GM21723 (cell line): ENCODE results near the gene SERPINA10.

ENCODE experiments used
- ATAC-seq: cut with Tn5 transposase; IDR thresholded peaks from one replicate; pipeline ENCODE4 v1.9.1; 2021; ENCODE audit warnings: mild to moderate bottlenecking, moderate library complexity; ENCODE audit not compliant: unreplicated experiment

The SERPINA10 gene, protein sequence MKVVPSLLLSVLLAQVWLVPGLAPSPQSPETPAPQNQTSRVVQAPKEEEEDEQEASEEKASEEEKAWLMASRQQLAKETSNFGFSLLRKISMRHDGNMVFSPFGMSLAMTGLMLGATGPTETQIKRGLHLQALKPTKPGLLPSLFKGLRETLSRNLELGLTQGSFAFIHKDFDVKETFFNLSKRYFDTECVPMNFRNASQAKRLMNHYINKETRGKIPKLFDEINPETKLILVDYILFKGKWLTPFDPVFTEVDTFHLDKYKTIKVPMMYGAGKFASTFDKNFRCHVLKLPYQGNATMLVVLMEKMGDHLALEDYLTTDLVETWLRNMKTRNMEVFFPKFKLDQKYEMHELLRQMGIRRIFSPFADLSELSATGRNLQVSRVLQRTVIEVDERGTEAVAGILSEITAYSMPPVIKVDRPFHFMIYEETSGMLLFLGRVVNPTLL

DNA sequence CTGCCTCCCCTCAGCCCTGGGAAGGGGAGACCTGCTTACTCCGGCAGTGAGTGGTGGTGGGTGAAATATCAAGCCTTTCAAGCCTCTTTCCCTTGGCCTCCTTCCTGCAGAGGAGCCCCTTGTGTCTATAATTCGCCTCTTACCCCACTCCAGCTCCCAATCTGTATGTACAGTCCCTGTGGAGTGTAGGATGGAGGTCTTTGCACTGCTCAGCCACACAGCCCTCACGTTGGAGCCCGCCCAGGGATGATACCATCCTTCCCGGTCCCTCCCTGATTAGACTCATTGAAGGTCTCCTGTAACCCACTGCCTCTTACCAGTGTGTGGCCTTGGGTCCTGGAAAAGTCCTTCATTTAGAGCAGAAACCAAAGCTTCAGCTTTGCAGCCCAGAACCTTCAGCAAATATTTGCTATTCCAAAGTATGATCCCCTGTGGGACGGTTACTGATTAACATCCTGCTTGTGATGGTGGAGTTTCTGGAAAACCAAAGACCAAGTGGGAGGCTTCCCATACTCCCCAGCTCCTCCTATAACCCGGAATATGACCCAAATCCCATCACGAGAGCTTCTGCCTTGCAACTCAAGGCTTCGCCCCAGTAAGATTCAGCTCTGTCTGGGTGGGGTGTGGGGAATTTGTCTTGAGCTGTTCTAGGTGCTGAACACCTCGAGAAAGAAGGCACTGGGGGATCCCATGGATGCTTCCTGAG, at the start of gene SERPINA10:
SERPINA10 (minus strand) TSS at position 397 of the 706 bp plus-strand sequence. CDS start 2,675 bp downstream, outside the sequence.
- no peak for ATAC-seq

DNA sequence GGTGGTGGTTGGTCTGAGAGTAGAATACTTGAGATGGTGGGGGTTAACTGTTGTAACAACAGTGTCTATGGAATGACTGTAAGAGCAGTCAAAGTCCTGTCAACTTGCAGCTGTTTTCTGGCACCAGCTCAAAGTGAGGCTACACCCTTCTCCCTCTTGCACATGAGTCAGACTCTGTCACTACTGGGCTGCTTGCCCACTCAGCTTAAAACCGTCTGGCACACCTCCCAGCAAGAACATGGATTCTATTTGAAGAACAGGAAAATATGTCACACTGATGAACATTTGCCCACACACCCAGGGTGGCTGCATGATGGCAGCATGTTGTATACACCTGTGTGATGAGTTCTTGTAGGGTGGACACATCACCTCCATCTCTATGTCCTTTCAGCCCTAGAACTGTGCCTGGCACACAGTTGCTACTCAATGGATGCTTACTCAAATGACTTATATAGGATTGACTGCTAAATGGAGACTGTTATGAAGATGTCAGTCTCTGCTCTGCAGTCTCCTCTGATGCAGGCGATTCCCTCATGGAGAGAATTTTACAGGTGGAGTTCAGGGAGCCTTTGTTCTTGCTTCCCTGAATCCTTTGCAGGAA, 49.4 kb upstream of the SERPINA10 start:
- ATAC-seq: no peak

DNA sequence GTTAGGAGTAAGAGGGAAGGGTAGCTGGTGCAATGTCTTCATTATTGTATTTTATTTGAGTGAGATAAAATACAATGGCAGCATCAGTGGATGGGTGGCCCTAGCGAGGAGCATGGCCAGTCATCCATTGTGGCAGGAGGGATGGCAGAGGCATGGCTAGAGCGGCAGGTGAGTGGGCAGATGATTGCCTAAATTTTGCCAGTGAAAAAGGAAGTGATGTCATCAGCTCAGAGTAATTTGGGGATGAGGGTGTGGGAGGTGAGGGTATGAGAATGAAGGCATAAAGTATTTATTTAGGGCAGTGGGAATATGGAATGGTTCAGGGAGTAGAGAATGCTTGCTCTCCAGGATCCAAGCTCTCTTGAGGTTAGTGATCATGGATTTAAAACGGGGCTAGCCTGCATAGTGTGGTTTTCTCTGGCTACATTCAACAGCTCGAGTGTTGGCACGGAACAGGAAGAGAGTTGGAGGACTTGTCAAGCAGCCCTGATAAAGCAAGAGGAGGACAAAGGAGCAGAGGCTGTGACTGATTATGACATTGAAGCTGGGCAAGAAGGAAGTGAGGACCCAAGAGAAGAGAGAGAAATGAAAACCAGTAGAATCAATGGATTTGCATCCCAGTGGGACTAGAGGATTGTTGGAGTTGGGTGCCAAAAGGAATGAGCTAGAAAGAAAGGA, 48.7 kb upstream of the SERPINA10 start:
- ATAC-seq: no peak

DNA sequence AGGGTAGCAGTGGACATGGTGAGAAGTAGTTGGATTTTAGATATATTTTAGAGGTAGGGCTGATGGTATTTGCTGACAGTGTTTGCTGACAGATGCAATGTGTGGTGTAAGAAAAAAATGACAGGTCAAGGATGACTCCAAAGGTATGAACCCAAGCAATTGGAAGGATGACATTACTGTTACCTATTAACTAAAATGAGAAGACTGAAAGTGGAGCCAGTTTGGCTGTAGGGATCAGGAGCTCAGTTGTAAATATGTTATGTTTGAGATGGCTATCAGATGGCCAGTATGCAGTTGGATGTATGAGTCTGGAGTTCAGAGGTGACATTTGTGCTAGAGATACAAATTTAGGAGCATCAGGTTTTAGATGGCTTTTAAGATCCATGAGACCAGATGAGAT, 47.5 kb upstream of the SERPINA10 start:
- ATAC-seq: no peak

DNA sequence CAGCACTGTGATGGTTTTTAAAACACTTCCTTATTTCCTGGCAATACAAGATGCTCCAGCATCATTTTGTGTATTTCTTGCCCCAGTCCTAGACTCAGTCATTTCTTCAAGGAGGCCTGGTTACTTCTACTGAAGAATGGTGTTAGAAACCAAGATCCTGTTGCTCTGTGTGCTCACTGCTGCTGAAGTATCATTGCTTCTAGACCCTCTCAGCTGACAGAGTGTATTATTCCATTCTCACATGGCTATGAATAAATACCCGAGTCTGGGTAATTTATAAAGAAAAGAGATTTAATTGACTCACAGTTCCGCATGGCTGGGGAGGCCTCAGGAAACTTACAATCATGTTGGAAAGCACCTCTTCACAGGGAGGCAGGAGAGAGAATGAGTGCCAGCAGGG, 45.0 kb upstream of the SERPINA10 start:
- ATAC-seq: no peak

DNA sequence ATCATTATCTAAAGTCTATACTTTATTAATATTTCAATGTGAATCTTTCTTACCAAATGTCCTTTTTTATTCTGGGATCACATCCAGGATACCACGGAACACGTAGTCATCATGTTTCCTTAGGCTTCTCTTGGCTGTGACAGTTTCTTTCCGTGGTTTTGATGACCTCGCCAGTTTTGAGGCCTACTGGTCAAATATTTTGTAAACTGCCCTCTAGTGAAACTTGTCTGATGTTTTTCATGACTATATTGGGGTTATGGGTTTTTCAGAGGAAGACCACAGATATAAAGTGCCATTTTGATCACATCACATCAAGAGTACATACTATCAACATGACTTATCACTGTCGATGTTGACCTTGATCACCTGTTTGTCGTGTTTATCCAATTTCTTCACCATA, 44.2 kb upstream of the SERPINA10 start:
- no peak for ATAC-seq

DNA sequence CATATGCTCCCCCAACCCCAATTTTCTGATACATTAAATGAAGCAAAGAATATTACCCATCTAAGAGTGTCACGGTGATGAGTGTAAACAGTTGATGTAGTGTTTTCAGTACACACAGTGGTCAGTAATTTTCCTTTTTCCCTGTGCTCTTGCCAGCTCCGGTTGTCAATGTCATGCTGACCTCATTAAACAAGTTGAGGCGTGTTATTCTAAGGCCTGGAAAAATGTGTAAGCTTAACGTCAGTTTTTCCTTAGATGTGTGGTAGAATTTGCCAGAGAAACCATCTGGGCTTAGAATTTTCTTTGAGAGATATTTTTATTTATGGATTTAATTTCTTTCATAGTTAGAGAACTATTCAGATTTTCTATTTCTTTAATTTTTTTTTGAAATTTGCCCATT, 41.8 kb upstream of the SERPINA10 start:
- no peak for ATAC-seq

DNA sequence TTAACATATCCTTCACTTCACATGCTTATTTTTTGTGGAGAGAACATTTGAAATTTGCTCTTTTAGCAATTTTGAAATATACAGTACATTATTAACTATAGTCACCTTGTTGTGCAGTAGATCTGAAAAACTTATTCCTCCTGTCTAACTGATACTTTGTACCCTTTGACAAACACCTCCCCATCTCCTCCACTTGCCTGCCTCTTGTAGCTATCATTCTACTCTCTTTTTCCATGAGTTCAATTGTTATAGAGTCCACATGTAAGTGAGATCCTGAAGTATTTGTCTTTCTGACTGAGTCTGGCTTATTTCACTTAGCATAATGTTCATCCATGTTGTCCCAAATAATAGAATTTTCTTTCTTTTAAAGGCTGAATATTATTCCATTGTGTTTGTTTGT, 39.5 kb upstream of the SERPINA10 start:
- no peak for ATAC-seq

DNA sequence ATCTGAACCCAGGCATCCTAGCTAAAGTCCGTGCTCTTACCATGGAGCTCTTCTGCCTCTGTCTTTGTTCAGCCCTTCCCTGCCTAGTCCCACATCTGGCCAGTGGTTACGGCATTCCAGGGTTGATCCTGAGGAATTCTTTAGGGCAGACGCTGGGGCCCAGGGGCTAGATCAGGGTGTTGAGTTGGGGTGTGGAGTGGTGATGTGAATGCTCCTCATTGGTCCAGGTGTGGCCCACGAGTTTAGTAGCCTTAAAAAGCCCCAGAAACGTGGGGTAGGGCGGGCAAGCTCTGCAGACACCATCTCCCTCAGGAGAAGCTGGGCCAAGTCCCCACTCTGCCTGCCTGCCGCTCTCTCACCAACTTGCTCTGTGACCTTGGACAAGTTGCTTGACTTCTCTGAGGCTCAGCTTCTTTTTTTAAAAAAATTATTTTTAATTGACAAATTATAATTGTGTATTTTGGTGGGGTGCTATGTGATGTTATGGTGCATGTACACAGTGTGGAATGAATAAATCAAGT, 39.1 kb upstream of the SERPINA10 start:
- no peak for ATAC-seq

DNA sequence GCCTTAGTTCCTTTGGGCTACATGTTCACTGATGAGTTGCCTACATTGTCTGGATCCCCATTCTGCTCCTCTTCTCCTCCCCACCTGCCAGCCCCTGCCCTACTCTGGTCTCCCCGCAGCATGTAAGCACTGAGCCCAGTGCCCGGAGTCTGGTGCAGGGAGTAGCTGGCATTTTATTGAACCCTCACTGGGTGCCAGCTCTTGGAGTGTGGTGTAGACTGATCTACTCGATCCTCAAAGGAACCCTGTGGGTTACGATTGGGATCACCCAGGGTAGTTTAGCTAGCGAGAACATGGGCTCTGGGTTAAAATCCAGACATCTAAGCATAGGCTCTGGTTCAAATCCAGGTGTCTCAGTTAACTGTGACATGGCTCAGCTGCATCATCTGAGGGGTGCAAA, 38.4 kb upstream of the SERPINA10 start:
- ATAC-seq: no peak

DNA sequence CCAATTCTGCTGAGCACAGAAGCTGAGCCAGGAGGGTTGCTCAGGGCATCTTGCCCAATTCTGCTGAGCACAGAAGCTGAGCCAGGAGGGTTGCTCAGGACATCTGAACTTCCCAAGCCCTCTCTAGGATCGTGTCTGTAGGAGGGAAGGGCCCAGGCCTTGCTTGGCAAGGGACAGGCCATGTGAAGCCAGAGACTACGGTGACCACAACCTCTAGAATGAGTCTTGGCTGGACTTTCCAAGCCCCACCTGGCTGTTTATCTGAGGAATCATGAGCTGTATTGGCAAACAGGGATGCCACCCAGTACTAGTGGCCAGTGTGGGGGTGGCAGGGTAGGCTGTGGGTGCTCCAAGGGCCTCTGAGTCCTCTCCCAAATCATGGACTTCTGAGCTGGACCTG, 37.8 kb upstream of the SERPINA10 start:
- ATAC-seq: no peak

DNA sequence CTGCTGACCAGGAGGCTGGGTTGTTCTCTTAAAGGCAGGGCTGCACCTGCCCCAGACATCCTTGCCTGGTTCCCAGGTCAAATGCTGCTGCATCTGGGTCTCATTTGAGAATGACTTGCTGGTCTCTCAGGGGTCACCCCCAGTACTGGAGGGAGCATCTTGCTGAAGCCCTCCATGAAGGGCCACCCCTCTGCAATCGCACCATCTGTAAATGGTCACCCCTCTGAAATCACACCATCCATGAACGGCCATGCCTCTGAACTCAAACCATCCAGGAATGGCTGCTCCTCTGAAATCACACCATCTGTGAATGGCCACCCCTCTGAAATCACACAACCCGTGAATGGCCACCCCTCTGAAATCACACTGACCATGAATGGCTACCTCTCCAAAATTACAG, 37.4 kb upstream of the SERPINA10 start:
- no peak for ATAC-seq

DNA sequence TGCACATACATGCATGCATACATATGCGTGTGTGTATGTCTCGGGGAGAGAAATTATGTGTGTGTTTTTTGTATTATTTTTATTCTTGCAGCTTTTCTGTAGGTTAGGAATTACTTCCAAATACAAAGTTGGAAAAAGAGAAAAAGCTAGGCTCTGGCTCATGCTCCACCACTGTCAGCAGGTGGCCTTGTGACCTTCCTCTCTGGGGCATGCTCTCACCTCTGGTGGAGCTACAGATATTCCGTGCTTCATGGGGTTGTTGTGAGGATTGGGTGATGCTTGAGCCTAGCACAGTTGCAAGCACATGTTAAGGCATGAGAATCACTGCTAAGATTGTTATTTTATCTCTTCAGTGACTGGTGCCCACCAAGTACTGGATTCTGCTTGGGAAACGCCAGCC, 36.8 kb upstream of the SERPINA10 start:
- ATAC-seq: no peak

DNA sequence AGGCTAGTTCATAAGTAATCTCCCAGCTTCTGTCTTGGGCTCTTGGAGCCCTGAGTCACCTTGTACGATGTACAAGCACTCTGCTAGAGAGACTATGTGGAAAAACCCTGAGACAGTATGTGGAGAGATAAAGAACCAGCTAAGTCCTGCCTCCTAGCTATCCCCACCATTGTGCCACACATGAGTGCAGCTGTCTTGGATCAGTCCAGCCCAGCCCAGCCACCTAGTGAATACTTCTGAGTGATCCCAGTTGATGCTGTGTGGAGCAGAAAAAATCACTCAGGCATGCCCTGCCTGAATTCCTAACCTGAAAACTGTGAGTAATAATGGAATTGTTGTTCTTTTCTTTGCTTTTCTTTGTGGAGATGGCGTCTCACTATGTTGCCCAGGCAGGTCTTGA, 35.1 kb upstream of the SERPINA10 start:
- no peak for ATAC-seq

DNA sequence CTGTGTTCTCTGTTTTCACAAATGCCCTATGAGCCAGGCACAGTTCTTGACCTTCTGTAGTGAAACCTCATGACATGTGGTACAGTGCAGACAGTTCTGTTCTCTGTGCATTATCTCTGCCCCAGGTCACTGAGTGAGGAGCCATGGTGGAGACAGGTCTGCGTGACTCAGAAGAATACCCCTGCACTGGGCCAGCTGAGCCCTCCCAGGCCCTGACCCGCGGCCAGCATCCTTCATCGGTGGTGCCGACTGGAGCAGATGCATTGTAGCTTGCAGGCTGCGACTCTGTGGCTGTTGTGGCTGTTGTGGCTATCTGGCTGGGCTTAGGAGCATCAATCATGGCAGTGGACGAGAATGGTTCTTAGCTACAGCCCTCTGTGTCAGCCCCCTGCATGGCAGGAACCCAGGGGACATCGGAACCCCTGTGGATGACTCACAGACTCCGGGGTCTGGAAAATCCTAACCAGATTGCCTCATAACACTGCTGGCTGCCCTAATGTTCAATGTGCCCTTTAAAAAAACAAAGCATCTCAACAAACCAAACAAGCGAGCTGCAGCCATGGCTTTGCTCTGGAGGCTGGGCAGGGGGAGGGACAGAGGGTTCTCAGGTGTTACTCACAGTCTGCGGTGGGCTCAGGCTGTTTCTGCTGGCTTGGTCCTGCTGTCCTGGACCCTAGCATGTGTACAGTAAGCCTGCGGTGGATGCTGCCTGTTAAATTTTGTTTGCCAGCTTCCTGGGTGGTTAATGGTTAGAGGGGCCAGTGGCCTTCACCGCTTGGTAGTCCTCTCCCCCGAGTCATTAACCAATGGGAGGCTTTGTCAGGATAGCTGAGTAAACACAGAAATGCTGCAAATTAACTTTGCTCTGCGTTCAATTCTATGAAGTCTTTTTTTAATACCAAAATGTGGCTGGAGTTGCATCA, 29.8 kb upstream of the SERPINA10 start, which contains the start of gene SERPINA6:
SERPINA6 (minus strand) TSS at position 689 of the 923 bp plus-strand sequence. CDS start 8,688 bp downstream, outside the sequence.
- no peak for ATAC-seq

DNA sequence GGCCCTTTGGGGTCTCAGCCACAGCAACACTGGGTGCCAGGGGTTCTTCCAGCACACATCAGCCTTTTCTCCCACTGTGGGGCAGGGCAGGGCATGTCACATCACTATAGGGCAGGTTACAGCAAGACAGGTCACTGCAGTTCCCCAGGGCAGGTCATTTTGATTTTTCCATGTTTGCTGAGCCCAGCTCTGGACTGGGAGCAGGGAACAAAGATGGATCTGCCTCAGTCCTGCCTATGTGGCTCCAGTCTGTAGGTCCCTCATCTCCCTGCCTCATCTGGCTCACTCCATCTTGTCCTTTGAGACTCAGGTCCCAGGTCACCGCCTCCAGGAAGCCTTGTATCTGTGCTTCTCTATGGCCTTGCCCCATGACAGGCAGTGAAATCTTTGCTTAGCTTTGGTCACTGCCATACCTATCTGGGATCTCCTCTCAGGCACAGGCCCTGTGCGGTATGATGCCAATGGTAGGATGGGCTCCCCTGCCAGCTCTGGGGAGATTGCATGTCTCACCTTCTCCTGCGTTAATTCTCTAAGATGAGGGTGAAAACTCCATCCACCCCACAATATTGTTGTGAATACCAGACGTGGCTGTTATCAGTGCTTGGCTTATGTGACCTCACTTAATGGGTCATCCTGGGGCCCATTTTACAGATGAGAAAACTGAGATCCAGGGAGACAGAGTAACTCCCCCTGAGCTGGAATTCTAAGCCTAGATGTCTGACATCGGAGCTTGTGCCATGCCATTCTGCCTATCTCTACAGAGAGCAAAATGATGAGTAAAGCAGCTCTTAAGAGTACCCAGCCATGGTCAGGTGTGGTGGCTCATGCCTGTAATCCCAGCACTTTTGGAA, 28.6 kb upstream of the SERPINA10 start:
- no peak for ATAC-seq

DNA sequence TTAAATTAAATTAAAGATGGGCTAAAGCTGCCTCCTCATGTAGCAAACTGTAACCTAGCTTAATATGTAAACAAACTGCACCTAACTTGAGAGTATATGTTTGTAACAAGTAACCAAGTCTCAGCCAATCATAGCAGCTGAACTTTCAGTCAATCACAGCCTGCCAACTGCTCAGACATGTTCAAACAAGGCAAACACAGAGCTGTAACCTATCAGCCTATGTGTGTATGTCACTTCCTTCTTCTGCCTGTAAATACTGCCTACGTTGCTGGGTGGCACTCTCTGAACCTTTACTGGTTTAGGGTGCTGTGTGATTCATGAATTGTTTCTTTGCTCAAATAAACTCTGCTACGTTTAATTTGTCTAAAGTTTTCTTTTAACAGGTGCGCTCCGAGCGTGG, 27.2 kb upstream of the SERPINA10 start:
- no peak for ATAC-seq

DNA sequence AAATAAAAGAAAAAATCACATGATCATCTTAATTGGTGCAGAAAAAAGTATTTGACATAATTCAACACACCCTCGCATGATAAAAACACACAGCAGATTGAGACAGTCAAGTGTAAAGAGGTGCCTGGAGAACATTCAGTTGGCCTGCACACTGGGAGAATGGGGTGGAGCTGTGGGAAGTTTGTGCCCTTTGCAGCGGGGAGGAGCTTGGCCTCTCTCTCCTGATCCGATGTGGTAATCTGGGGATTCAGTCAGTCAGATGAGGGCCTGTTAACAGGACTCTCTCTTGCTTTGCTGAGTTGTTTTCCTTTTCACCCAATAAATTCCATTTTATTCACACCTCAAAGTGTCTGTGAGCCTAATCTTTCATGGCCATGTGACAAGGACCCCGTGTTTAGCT, 24.2 kb upstream of the SERPINA10 start:
- ATAC-seq: no peak

DNA sequence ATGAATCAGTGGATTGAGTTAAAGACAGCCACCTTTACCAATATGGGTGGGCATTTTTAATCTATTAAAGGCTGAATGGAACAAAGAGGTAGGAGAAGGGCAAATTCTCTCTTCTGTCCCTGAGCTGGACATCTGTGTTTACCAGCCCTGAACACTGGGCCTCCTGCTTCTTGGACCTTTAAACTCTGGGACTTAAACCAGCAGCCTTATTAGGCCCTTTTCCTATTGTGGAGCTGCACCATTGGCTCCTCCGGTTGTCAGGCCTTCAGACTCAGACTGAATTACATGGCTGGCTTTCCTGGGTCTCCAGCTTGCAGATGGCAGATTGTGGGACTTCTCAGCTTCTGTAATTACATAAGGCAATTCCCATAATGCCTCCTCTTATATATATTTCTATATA, 23.6 kb upstream of the SERPINA10 start:
- no peak for ATAC-seq
